Dedifferentiated amniotic fluid mesenchymal stem cell (primary cell): ENCODE measurements around the gene BRAF.
A peak's percentile ranks its signal among the peaks of the same experiment; 100 is the strongest.
"Not testable (repeated sequence)": the region's sequence is repeated elsewhere in the genome, so short reads cannot be mapped to it uniquely, and the experiment has no call there.

Experiments used
- DNase-seq: peaks from one replicate; pipeline ENCODE4 v3.0.0-alpha.2; 2016; ENCODE audit errors: extremely low spot score

The BRAF gene

GRCh38 chr7:140876519-140877248 is 48.0 kb downstream of the BRAF start:
- DNase-seq, result peak; percentile 41

GRCh38 chr7:140873434-140873833 is 51.3 kb downstream of the BRAF start:
- DNase-seq, result no peak

- no peak for DNase-seq
Observed at GRCh38 chr7:140870003-140870402, 54.7 kb downstream of the BRAF start.

- DNase-seq, result no peak
Observed at GRCh38 chr7:140869430-140869829, 55.3 kb downstream of the BRAF start.

GRCh38 chr7:140867467-140868462 is 57.0 kb downstream of the BRAF start:
- DNase-seq, result no peak

GRCh38 chr7:140866926-140867325 is 57.8 kb downstream of the BRAF start:
- no peak for DNase-seq

- DNase-seq, result no peak
Observed at GRCh38 chr7:140864732-140865131, 60.0 kb downstream of the BRAF start.

GRCh38 chr7:140863867-140864266 is 60.9 kb downstream of the BRAF start:
- no peak for DNase-seq

- DNase-seq, result no peak
Observed at GRCh38 chr7:140863184-140863583, 61.5 kb downstream of the BRAF start.

GRCh38 chr7:140857048-140857447 is 67.7 kb downstream of the BRAF start:
- DNase-seq, result no peak

- DNase-seq, result peak; percentile 27
Observed at GRCh38 chr7:140841166-140841715, 83.5 kb downstream of the BRAF start.

- no peak for DNase-seq
Observed at GRCh38 chr7:140831724-140832123, 93.0 kb downstream of the BRAF start.

GRCh38 chr7:140829720-140830119 is 95.0 kb downstream of the BRAF start:
- no peak for DNase-seq

GRCh38 chr7:140828741-140829140 is 96.0 kb downstream of the BRAF start:
- DNase-seq, result no peak

- DNase-seq, result not testable (repeated sequence)
Observed at GRCh38 chr7:140817383-140817782, 107.3 kb downstream of the BRAF start.

- DNase-seq, result peak; percentile 70
Observed at GRCh38 chr7:140810830-140811556, 113.7 kb downstream of the BRAF start.

GRCh38 chr7:140810385-140810784 is 114.3 kb downstream of the BRAF start:
- no peak for DNase-seq

- no peak for DNase-seq
Observed at GRCh38 chr7:140778975-140779374, 145.8 kb downstream of the BRAF start.

- no peak for DNase-seq
Observed at GRCh38 chr7:140778568-140778967, 146.2 kb downstream of the BRAF start.

GRCh38 chr7:140774371-140774770 is 150.4 kb downstream of the BRAF start:
- no peak for DNase-seq

- DNase-seq, result no peak
Observed at GRCh38 chr7:140773104-140773503, 151.6 kb downstream of the BRAF start.

GRCh38 chr7:140771826-140772225 is 152.9 kb downstream of the BRAF start:
- no peak for DNase-seq
